Measurements from ENCODE around the gene ASXL1. TPM values are rescaled to one million over a fixed set of nuclear protein-coding genes. Genes with fewer than 3 reads are reported as not detected.

The ASXL1 gene
- polyA plus RNA-seq, 3 donors: 1.8 to 47.1 (median 2.8) TPM

DNA sequence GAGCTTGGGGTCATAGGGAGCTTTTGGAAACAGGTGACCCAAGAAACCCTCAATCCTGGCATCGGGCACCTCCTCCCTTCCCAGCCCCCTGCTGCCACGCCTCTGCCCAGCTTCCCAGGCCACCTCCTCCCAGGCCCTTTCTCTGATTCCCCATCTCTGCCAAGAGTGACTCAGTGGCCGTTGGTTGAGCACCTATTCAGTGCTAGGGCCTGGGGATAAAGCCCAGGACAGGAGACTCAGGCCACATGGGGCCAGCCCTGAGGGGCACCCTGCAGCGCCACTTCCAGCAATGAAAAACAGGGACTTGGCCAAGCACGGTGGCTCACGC lies 110.1 kb downstream of the ASXL1 start:
- intact Hi-C loops (cut with micrococcal nuclease): no loop called here
- Histone ChIP-seq H3K36me3 (replicated peaks in 1 of 2; ENCODE audit: control insufficient read depth in 1 of 2, insufficient read depth in 2 of 2, low read length in 2 of 2) (peaks cover 5 to 25% of the 10 kb centered on the region in 2 donors), H2AFZ (ENCODE audit: insufficient read depth, low read depth, low read length, poor library complexity, severe bottlenecking) (no peak overlapping the region), H3K4me3 (replicated peaks in 1 of 3; ENCODE audit: low read depth in 2 of 3, low read length in 3 of 3) (no peak overlapping the region), H4K20me1 (ENCODE audit: insufficient read depth, low read length) (peaks cover 84% of the 10 kb centered on the region), H3K79me2 (ENCODE audit: insufficient read depth, low read length) (peaks cover 28% of the 10 kb centered on the region), H3K9me3 (replicated peaks in 1 of 2; ENCODE audit: control insufficient read depth in 1 of 2, insufficient read depth in 1 of 2, low read length in 2 of 2) (no peaks in the 10 kb centered on the region), H3K9ac (ENCODE audit: insufficient read depth, low read length, poor library complexity, severe bottlenecking) (no peak overlapping the region), H3K4me1 (ENCODE audit: control insufficient read depth in 1 of 2, insufficient read depth in 2 of 2, low read length in 2 of 2) (peaks cover 21 to 23% of the 10 kb centered on the region in 2 donors), H3K27me3 (ENCODE audit: control insufficient read depth in 2 of 2, insufficient read depth in 2 of 2, low read length in 2 of 2) (no peaks in the 10 kb centered on the region), H3K4me2 (replicated peaks; ENCODE audit: extremely low read depth, low read length, poor library complexity, severe bottlenecking) (no peak overlapping the region), H3K27ac (ENCODE audit: low read depth in 1 of 2, low read length in 2 of 2) (no peak overlapping the region)
- peaks cover 32% of the 10 kb centered on the region for H3K4me1 Mint-ChIP-seq
- H3K36me3 Mint-ChIP-seq: peaks cover 11 to 14% of the 10 kb centered on the region in 2 donors
- H3K4me3 Mint-ChIP-seq: no peak overlapping the region
- no peak for DNase-seq
- H3K9me3 Mint-ChIP-seq: peaks cover 0 to 4% (median 0%) of the 10 kb centered on the region in 7 donors
- H3K27ac Mint-ChIP-seq: peak overlapping the region in 1 of 7 donors; percentile 37
- WGBS (ENCODE audit: insufficient coverage): 93% methylated on average over 6 of the region's 6 CpGs
- TF ChIP-seq, protein P1, sequence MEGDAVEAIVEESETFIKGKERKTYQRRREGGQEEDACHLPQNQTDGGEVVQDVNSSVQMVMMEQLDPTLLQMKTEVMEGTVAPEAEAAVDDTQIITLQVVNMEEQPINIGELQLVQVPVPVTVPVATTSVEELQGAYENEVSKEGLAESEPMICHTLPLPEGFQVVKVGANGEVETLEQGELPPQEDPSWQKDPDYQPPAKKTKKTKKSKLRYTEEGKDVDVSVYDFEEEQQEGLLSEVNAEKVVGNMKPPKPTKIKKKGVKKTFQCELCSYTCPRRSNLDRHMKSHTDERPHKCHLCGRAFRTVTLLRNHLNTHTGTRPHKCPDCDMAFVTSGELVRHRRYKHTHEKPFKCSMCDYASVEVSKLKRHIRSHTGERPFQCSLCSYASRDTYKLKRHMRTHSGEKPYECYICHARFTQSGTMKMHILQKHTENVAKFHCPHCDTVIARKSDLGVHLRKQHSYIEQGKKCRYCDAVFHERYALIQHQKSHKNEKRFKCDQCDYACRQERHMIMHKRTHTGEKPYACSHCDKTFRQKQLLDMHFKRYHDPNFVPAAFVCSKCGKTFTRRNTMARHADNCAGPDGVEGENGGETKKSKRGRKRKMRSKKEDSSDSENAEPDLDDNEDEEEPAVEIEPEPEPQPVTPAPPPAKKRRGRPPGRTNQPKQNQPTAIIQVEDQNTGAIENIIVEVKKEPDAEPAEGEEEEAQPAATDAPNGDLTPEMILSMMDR (IDR thresholded peaks at IDR 0.05): no peak
- H3K27me3 Mint-ChIP-seq (ENCODE audit: low read depth in 3 of 3): peaks cover 1 to 3% (median 2%) of the 10 kb centered on the region in 3 donors

DNA sequence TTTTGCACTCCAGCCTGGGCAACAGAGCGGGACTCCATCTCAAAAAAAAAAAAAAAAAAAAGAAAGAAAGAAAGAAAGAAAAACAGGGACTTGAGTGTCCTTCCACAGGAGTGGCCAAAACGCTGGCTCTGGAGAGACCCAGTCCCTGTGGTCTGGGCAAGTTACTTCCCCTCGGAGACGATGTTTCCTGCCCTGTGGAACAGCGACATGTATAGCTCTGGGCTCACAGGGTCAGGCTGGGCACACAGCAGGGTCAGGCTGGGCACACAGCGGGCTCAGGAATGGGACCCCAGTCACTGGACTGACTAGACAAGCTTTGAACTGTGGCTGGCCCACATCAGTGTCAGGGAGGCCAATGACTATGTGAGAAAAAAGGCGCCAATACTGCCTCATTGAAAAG lies 110.7 kb downstream of the ASXL1 start:
- no peak for DNase-seq
- Histone ChIP-seq H3K4me2 (replicated peaks; ENCODE audit: extremely low read depth, low read length, poor library complexity, severe bottlenecking) (no peak overlapping the region), H3K4me1 (ENCODE audit: control insufficient read depth in 1 of 2, insufficient read depth in 2 of 2, low read length in 2 of 2) (peaks cover 21 to 26% of the 10 kb centered on the region in 2 donors)

More for the DNA sequence above, 110.7 kb downstream of the ASXL1 start:
- WGBS (ENCODE audit: insufficient coverage): 38% methylated on average over 6 of the region's 7 CpGs
- no peaks in the 10 kb centered on the region for H3K27me3 ChIP-seq (ENCODE audit: control insufficient read depth in 2 of 2, insufficient read depth in 2 of 2, low read length in 2 of 2)
- Mint-ChIP-seq H3K9me3 (peaks cover 0 to 4% (median 0%) of the 10 kb centered on the region in 7 donors), H3K4me3 (no peak overlapping the region), H3K27me3 (ENCODE audit: low read depth in 3 of 3) (peaks cover 1 to 2% (median 1%) of the 10 kb centered on the region in 3 donors), H3K27ac (peak overlapping the region in 2 of 7 donors; percentile 49 to 72), H3K36me3 (peaks cover 11 to 18% of the 10 kb centered on the region in 2 donors), H3K4me1 (peaks cover 37% of the 10 kb centered on the region)
- H4K20me1 ChIP-seq (ENCODE audit: insufficient read depth, low read length): peaks cover 81% of the 10 kb centered on the region
- H3K9me3 ChIP-seq (replicated peaks in 1 of 2; ENCODE audit: control insufficient read depth in 1 of 2, insufficient read depth in 1 of 2, low read length in 2 of 2): no peaks in the 10 kb centered on the region
- H3K4me3 ChIP-seq (replicated peaks in 1 of 3; ENCODE audit: low read depth in 2 of 3, low read length in 3 of 3): no peak overlapping the region
- no peak overlapping the region for H2AFZ ChIP-seq (ENCODE audit: insufficient read depth, low read depth, low read length, poor library complexity, severe bottlenecking)
- peaks cover 32% of the 10 kb centered on the region for H3K79me2 ChIP-seq (ENCODE audit: insufficient read depth, low read length)
- H3K36me3 ChIP-seq (replicated peaks in 1 of 2; ENCODE audit: control insufficient read depth in 1 of 2, insufficient read depth in 2 of 2, low read length in 2 of 2): peaks cover 4 to 31% of the 10 kb centered on the region in 2 donors
- no peak overlapping the region for H3K9ac ChIP-seq (ENCODE audit: insufficient read depth, low read length, poor library complexity, severe bottlenecking)
- intact Hi-C loops (cut with micrococcal nuclease): no loop called here
- H3K27ac ChIP-seq (ENCODE audit: low read depth in 1 of 2, low read length in 2 of 2): no peak overlapping the region
- TF ChIP-seq, protein P1 (IDR thresholded peaks at IDR 0.05): no peak
